ENCODE measurements around the gene MPRIP.

DNA sequence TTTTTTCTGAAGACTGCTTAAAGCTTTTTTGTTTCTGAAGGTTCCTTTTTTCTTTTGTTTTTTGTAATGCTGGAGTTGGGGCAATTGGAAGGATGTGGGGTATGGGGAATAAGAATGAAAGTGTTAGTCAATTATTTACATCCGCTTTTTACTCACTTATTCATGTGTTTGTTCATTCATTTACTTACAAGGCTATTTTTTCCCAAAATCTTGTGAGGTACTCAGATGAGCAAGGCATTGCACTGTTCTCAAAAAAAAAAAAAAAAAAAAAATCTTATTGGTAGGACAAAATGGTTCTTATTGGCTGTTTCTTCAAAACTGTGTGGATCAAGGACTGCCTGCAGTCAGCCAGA is 108.2 kb downstream of the MPRIP start:
- TF ChIP-seq POLR2AphosphoS5 (IDR thresholded peaks at IDR 0.05): no peak
- TF ChIP-seq, protein P1, sequence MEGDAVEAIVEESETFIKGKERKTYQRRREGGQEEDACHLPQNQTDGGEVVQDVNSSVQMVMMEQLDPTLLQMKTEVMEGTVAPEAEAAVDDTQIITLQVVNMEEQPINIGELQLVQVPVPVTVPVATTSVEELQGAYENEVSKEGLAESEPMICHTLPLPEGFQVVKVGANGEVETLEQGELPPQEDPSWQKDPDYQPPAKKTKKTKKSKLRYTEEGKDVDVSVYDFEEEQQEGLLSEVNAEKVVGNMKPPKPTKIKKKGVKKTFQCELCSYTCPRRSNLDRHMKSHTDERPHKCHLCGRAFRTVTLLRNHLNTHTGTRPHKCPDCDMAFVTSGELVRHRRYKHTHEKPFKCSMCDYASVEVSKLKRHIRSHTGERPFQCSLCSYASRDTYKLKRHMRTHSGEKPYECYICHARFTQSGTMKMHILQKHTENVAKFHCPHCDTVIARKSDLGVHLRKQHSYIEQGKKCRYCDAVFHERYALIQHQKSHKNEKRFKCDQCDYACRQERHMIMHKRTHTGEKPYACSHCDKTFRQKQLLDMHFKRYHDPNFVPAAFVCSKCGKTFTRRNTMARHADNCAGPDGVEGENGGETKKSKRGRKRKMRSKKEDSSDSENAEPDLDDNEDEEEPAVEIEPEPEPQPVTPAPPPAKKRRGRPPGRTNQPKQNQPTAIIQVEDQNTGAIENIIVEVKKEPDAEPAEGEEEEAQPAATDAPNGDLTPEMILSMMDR (IDR thresholded peaks at IDR 0.05): no peak
